ENCODE measurements around the gene MAP2K6.

Gene MAP2K6

DNA sequence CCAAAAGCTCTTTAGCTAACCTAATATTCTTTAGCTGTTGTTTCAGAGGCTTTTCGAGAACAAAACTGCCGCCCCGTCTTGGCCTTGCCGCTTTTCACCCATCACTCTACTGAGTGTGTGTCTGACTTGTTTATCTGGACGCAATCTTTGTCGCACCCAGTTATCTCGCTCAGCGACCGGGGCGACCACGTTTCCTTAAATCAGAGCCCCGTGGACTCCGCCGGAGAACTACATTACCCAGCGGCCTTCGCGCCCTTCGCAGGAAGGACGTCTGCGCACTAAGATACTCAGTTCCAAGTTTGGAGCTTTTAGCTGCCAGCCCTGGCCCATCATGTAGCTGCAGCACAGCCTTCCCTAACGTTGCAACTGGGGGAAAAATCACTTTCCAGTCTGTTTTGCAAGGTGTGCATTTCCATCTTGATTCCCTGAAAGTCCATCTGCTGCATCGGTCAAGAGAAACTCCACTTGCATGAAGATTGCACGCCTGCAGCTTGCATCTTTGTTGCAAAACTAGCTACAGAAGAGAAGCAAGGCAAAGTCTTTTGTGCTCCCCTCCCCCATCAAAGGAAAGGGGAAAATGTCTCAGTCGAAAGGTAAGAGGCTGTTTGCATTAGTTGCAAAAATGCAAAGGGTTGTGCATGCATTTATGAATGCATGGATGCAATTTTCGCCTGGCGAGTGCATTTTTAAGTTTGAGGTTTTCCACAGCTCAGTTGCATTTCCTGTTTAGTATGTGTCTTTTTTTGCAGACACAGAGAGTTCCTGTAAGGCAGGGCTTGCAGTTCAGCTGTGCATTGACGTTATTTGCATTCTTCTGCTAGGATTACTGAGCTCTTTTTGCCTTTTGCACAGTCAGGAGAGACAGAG, at the start of gene MAP2K6:
TSS of gene MAP2K6 (plus strand) at position 290 of the 867 bp plus-strand sequence. CDS start at position 578, 288 bp downstream.
- no peaks in the 10 kb centered on the region for H3K27me3 Mint-ChIP-seq
- H3K9me3 Mint-ChIP-seq (ENCODE audit: low read depth) = no peaks in the 10 kb centered on the region
- no peak within 1 kb of the TSS for H3K27ac Mint-ChIP-seq
- H3K4me3 Mint-ChIP-seq = no peak within 1 kb of the TSS
- no peaks in the 10 kb centered on the region for H3K36me3 Mint-ChIP-seq
- H3K4me1 Mint-ChIP-seq (ENCODE audit: low read depth) = peaks cover 10% of the 10 kb centered on the region

DNA sequence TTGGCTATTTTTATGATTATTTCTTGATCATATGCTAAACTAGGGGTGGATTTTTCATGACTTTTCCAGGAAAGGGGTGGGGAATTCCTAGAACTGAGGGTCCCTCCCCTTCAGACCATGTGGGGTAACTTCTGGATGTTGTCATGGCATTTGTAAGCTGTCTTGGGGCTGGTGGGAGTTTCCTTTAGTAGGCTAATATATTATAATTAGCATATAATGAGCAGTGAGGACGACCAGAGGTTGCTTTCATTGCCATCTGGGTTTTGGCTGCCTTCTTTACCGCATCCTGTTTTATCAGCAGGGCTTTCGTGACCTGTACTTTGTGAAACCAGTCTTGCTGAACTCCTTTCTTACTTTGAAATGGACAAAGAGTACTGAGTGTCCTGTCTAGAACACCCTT, 47.2 kb upstream of the MAP2K6 start:
- H3K36me3 Mint-ChIP-seq = no peaks in the 10 kb centered on the region
- H3K27me3 Mint-ChIP-seq = peaks cover 11% of the 10 kb centered on the region
- H3K4me3 Mint-ChIP-seq = no peak overlapping the region
- H3K27ac Mint-ChIP-seq = no peak overlapping the region
- no peaks in the 10 kb centered on the region for H3K4me1 Mint-ChIP-seq (ENCODE audit: low read depth)
- no peaks in the 10 kb centered on the region for H3K9me3 Mint-ChIP-seq (ENCODE audit: low read depth)

DNA sequence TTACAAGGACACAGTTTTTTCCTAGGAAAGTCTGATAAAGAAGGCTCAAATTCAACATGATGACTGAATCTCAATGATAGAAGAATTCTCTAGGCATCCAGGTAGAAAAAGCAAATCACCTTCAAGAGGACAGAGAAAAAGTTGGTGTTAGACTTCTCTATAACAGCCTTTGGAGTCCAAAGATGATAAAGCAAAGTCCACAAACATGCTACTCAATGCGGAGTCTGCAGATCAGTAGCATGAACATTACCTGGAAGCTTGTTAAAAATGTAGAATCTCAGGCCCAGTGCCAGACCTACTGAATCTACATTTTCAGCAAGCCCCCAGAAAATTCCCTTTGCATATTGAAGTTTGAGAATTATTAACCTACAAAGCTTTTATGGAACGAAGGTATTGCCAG, 41.4 kb upstream of the MAP2K6 start:
- Mint-ChIP-seq H3K36me3 (no peaks in the 10 kb centered on the region), H3K9me3 (ENCODE audit: low read depth) (no peaks in the 10 kb centered on the region), H3K27ac (no peak overlapping the region), H3K4me3 (no peak overlapping the region), H3K27me3 (peaks cover 8% of the 10 kb centered on the region), H3K4me1 (ENCODE audit: low read depth) (peaks cover 2% of the 10 kb centered on the region)

DNA sequence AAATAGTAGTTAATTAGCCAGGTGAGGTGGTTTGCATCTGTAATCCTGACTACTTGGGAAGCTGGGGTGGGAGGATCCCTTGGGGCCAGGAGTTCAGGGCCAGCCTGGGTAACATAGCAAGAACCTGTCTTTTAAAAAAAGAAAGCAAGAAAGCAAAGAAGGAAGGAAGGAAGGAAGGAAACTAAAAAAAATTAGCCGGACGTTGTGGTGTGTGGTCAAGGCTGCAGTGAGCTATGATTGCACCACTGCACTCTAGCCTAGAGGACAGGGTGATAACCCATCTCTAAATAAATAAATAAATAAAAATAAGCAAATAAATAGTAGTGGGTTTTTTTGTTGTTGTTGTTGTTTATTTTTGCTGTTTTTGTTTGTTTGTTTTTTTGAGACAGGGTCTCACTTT, 39.3 kb upstream of the MAP2K6 start:
- no peak overlapping the region for H3K4me3 Mint-ChIP-seq
- no peak overlapping the region for H3K27ac Mint-ChIP-seq
- peaks cover 3% of the 10 kb centered on the region for H3K27me3 Mint-ChIP-seq
- peaks cover 2% of the 10 kb centered on the region for H3K4me1 Mint-ChIP-seq (ENCODE audit: low read depth)
- no peaks in the 10 kb centered on the region for H3K9me3 Mint-ChIP-seq (ENCODE audit: low read depth)
- H3K36me3 Mint-ChIP-seq = no peaks in the 10 kb centered on the region

DNA sequence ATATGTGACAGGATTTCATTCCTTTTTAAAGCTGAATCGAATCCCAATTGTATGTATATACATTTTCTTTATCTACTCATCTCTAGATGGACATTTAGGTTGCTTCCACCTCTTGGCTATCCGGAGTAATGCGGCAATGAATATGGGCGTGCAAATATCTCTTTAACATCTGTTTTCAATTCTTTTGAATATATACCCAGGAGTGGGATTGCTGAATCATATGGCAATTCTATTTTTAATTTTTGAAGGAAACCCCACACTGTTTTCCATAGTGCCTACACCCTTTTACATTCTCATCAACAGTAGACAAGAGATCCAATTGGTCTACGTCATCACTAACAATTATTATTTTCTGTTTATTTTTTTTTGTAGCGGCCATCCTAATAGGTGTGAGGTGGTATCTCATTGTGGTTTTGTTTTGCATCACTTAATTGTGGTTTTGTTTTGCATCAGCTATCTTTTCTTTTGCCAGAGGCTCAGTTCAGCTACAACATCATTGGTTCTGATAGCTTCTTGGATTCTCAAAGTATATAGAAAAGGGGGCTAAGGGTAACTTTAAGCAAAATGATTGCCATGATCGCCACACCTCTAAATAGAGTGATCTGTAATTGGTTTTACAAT, 25.6 kb upstream of the MAP2K6 start:
- Mint-ChIP-seq H3K27ac (no peak overlapping the region), H3K4me1 (ENCODE audit: low read depth) (no peaks in the 10 kb centered on the region), H3K9me3 (ENCODE audit: low read depth) (no peaks in the 10 kb centered on the region), H3K27me3 (peaks cover 7% of the 10 kb centered on the region), H3K36me3 (no peaks in the 10 kb centered on the region), H3K4me3 (no peak overlapping the region)

DNA sequence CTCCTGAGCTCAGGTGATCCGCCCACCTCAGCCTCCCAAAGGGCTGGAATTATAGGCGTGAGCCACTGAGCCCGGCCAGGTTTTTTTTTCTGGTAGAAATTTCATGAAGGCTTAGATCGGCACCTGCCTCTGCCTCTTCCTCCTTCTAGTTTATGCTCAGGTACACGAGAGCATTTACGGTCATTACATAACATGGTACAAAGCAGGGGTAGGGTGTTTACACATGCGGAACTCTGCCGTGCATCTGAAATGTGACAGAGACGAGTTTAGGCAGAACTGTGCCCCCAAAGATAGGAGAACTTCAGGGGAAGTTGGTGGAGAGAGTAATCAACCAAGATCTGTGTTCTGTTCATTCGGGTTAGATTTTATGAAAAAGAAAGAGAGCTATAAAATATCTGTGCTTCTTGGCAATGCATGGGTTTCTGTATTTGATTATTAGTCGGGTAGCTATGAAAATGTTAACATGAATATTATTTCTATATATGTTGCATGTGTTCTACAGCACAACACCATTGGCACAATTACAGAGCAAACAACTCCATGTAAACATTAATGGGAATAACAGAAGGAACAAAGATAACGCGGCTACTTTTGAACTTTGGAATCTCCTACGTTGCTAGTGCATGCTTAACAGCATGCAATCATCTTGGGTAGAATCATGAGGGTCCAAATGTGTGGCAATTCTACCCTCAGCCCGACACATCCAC, 23.5 kb upstream of the MAP2K6 start:
- Mint-ChIP-seq H3K36me3 (no peaks in the 10 kb centered on the region), H3K27me3 (peaks cover 7% of the 10 kb centered on the region), H3K9me3 (ENCODE audit: low read depth) (no peaks in the 10 kb centered on the region), H3K27ac (no peak overlapping the region), H3K4me1 (ENCODE audit: low read depth) (no peaks in the 10 kb centered on the region), H3K4me3 (no peak overlapping the region)

DNA sequence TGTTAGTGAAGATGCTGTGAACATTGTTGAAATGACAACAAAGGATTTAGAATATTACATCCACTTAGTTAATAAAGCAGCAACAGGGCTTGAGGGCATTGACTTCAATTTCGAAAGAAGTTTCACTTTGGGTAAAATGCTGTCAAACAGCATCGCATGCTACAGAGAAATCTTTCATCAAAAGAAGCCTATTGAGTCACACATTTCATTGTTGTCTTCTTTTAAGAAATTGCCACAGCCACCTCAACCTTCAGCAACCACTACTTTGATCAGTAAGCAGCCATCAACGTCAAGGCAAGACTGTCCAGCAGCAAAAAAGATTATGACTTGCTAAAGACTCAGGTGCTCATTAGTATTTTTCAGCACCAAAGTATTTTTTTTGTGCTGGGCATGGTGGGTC, 13.2 kb upstream of the MAP2K6 start:
- no peaks in the 10 kb centered on the region for H3K4me1 Mint-ChIP-seq (ENCODE audit: low read depth)
- H3K9me3 Mint-ChIP-seq (ENCODE audit: low read depth) = no peaks in the 10 kb centered on the region
- H3K27ac Mint-ChIP-seq = no peak overlapping the region
- no peaks in the 10 kb centered on the region for H3K36me3 Mint-ChIP-seq
- no peaks in the 10 kb centered on the region for H3K27me3 Mint-ChIP-seq
- no peak overlapping the region for H3K4me3 Mint-ChIP-seq

DNA sequence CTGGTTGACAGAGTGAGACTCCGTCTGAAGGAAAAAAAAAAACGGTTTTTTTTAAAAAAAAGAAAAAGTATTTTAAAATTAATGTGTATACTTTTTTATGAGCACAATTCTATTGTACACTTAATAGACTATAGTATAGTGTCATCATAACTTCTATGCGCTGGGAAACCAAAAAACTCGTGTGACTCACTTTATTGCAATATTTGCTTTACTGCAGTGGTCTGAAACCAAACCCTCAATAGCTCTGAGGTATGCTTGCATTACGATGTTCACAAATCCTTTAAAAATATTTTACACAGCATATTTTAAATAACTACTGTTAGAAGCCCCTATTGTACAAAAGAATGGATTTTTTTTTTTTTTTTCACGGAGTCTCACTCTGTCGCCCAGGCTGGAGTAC, 12.4 kb upstream of the MAP2K6 start:
- Mint-ChIP-seq H3K9me3 (ENCODE audit: low read depth) (no peaks in the 10 kb centered on the region), H3K27ac (no peak overlapping the region), H3K4me3 (no peak overlapping the region), H3K36me3 (no peaks in the 10 kb centered on the region), H3K4me1 (ENCODE audit: low read depth) (no peaks in the 10 kb centered on the region), H3K27me3 (no peaks in the 10 kb centered on the region)

DNA sequence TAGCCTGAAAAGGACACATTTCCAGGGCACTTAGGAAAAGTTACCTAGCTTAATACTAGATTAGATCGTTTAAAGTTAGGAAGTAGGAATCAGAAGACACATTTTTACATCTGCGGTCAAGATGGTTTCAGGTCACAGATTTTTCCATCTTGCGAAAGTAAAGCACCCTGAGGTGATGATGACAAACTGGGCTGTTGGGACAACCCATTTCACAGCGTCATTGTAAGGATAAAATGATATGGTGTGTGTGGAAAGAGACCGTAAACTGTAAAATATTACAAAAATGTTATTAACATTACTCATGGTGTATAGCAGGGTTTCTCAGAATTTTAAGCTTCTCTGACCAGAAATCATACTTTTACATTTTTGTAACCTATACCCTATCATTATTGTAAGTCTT, 10.1 kb upstream of the MAP2K6 start:
- no peaks in the 10 kb centered on the region for H3K4me1 Mint-ChIP-seq (ENCODE audit: low read depth)
- H3K27me3 Mint-ChIP-seq = no peaks in the 10 kb centered on the region
- H3K4me3 Mint-ChIP-seq = no peak overlapping the region
- no peaks in the 10 kb centered on the region for H3K9me3 Mint-ChIP-seq (ENCODE audit: low read depth)
- no peaks in the 10 kb centered on the region for H3K36me3 Mint-ChIP-seq
- H3K27ac Mint-ChIP-seq = no peak overlapping the region

DNA sequence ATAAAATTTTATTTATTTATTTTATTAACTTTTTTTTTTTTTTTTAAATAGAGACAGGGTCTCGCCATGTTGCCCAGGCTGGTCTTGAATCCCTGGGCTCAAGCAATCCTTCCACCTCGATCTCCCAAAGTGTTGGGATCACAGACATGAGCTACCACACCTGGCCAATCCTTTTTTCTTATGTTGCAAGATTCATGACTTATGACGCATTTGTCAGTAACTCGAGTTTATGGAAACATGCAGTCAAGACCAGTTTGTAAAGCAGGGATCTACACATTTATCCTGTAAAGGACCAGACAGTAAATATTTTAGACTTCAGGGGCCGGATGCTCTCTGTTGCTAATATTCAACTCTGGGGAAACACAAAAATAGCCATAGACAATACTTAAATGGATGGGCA, 9.4 kb upstream of the MAP2K6 start:
- H3K27me3 Mint-ChIP-seq = no peaks in the 10 kb centered on the region
- no peaks in the 10 kb centered on the region for H3K4me1 Mint-ChIP-seq (ENCODE audit: low read depth)
- H3K4me3 Mint-ChIP-seq = no peak overlapping the region
- no peaks in the 10 kb centered on the region for H3K9me3 Mint-ChIP-seq (ENCODE audit: low read depth)
- H3K27ac Mint-ChIP-seq = no peak overlapping the region
- no peaks in the 10 kb centered on the region for H3K36me3 Mint-ChIP-seq

DNA sequence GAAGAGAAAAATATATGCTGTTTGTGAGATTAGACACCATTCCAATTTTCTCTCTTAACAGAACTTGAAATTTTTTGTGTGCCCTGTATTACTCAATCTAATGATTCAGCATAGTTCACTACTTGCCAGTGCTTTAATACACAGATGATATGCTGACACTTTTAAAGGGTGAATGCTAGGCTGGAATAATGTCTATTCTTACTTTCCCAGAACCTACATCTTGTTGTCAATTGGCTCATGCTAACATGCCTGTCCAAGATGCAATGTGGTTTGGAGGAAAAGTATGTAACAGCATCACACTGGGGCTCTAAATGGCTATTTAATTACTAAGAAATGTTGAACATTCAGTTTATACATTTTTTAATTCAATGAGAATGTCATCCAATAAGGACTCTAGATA, 7.6 kb upstream of the MAP2K6 start:
- no peak overlapping the region for H3K27ac Mint-ChIP-seq
- no peaks in the 10 kb centered on the region for H3K36me3 Mint-ChIP-seq
- no peaks in the 10 kb centered on the region for H3K4me1 Mint-ChIP-seq (ENCODE audit: low read depth)
- H3K9me3 Mint-ChIP-seq (ENCODE audit: low read depth) = no peaks in the 10 kb centered on the region
- H3K4me3 Mint-ChIP-seq = no peak overlapping the region
- no peaks in the 10 kb centered on the region for H3K27me3 Mint-ChIP-seq

DNA sequence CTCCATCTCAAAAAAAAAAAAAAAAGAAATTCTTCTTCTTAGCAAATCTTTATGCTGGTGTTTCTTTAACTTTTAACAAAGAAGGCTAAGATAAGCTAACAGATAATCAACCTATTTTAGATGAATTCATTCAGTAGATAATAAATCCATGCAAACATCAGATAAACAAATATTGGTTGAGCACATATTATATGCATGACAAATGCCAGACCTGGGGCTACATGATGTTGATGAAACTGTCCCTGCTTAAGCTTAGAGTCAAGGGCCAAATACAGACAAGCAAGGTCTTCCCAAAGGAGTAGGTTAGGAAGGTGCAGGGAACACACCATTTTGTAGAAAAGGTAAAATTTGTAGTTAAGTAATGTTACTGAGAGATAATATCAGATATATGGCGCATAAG, 6.7 kb upstream of the MAP2K6 start:
- Mint-ChIP-seq H3K27ac (no peak overlapping the region), H3K27me3 (no peaks in the 10 kb centered on the region), H3K36me3 (no peaks in the 10 kb centered on the region), H3K9me3 (ENCODE audit: low read depth) (no peaks in the 10 kb centered on the region), H3K4me3 (no peak overlapping the region), H3K4me1 (ENCODE audit: low read depth) (no peaks in the 10 kb centered on the region)

DNA sequence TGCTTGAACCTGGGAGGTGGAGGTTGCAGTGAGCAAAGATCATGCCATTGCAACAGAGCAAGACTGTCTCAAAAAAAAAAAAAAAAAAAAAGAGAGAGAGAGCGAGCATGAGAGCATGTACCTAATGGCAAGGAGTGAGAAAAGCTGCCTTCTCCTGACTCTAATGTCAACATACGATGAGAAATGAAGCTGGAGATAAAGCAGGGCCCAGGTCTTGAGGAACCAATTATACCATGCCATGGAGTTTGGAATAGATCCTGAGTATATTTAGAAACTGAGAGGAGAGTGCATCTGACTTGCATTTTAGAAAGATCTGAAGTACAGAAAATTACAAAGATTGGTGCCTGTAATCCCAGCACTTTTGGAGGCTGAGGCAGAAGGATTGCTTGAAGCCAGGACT, 3.8 kb upstream of the MAP2K6 start:
- no peaks in the 10 kb centered on the region for H3K4me1 Mint-ChIP-seq (ENCODE audit: low read depth)
- no peak overlapping the region for H3K4me3 Mint-ChIP-seq
- H3K9me3 Mint-ChIP-seq (ENCODE audit: low read depth) = no peaks in the 10 kb centered on the region
- no peaks in the 10 kb centered on the region for H3K36me3 Mint-ChIP-seq
- no peak overlapping the region for H3K27ac Mint-ChIP-seq
- no peaks in the 10 kb centered on the region for H3K27me3 Mint-ChIP-seq

DNA sequence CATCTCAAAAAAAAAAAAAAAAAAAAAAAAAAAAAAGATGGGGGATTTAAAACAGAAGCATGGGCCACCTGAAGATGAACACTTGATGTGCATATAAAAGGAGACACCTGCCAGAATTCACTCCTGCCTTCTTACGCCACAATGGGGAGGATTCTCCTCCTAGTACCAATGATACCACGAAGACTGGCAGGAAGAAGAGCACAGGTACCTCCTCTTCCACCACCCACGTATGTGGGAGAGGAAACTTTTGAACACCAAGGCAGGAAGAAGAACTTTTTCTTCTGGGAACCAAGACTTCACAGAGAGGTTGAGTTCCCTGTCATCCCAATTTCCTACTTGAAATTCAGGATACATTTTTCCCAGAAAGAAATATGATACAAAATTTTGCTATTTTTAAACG, 2.7 kb upstream of the MAP2K6 start:
- Mint-ChIP-seq H3K27ac (no peak overlapping the region), H3K4me3 (no peak overlapping the region), H3K36me3 (no peaks in the 10 kb centered on the region), H3K4me1 (ENCODE audit: low read depth) (no peaks in the 10 kb centered on the region), H3K9me3 (ENCODE audit: low read depth) (no peaks in the 10 kb centered on the region), H3K27me3 (no peaks in the 10 kb centered on the region)

DNA sequence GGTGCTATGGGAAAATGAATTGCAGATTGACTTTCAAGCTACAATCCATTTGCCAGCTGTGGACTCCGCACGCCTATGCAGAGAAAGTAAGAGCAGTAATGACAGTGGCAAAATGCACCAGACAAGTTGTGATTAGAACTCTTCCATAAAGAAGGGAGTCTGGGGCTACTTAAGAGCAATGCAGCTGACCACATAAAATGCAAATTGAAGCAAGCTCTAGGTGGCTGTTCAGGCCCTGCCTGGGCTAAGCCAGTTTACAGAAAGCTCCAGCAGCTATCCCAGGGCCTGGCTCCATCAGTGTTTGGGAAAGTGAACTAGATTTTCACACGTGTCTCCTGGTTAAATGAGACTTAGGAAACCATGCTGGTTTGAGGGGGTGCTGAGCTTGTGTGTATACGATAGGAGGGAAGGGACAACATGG, 2.2 kb upstream of the MAP2K6 start:
- H3K36me3 Mint-ChIP-seq = no peaks in the 10 kb centered on the region
- H3K9me3 Mint-ChIP-seq (ENCODE audit: low read depth) = no peaks in the 10 kb centered on the region
- H3K27me3 Mint-ChIP-seq = no peaks in the 10 kb centered on the region
- H3K27ac Mint-ChIP-seq = no peak overlapping the region
- H3K4me1 Mint-ChIP-seq (ENCODE audit: low read depth) = no peaks in the 10 kb centered on the region
- H3K4me3 Mint-ChIP-seq = no peak overlapping the region
